GM12873 (cell line): Measurements from ENCODE around the gene PRMT3.

Source experiments
- CTCF ChIP-seq: IDR thresholded peaks from 2 replicates; pipeline ENCODE4 v1.5.1; 2012; ENCODE audit warnings: low read depth, mild to moderate bottlenecking, moderate library complexity, low read length, control low read depth; ENCODE audit not compliant: insufficient read depth; ENCODE audit errors: missing control alignments

Gene PRMT3

GRCh38 chr11:20357150-20357549 is 30.4 kb upstream of the PRMT3 start:
- no peak for TF ChIP-seq CTCF

- no peak for TF ChIP-seq CTCF
These were observed 26.9 kb upstream of the PRMT3 start for GRCh38 chr11:20360650-20361049.

- TF ChIP-seq CTCF = no peak
These were observed 25.0 kb upstream of the PRMT3 start for GRCh38 chr11:20362481-20362880.

GRCh38 chr11:20363149-20363499 is 24.4 kb upstream of the PRMT3 start:
- TF ChIP-seq CTCF = no peak

- no peak for TF ChIP-seq CTCF
These were observed 23.8 kb upstream of the PRMT3 start, which contains the start of gene HTATIP2 for GRCh38 chr11:20363500-20364340. Gene HTATIP2 (plus strand): TSS chr11:20363714. CDS start chr11:20364238, 524 bp downstream.

GRCh38 chr11:20364341-20364792 is 23.1 kb upstream of the PRMT3 start:
- no peak for TF ChIP-seq CTCF

- no peak for TF ChIP-seq CTCF
These were observed 20.1 kb upstream of the PRMT3 start for GRCh38 chr11:20367313-20367948.
